C4-2B (cell line): ENCODE measurements around the gene PCDHA13.
A peak's percentile ranks its signal among the peaks of the same experiment; 100 is the strongest.
"Not testable (repeated sequence)": the region's sequence is repeated elsewhere in the genome, so short reads cannot be mapped to it uniquely, and the experiment has no call there.

Experiments used
- H3K27ac ChIP-seq: fragments of 450-650 bp; 2 replicates; pipeline ENCODE4 v1.5.1; 2017
- ZFX ChIP-seq: fragments of 450-650 bp; IDR thresholded peaks from 2 replicates; pipeline ENCODE4 v1.6.1; 2017
- TF ChIP-seq, protein P1 (sequence below): fragments of 450-650 bp; conservative IDR thresholded peaks from 2 replicates; pipeline ENCODE4 v1.5.1; 2017; ENCODE audit warnings: mild to moderate bottlenecking

Gene PCDHA13

DNA sequence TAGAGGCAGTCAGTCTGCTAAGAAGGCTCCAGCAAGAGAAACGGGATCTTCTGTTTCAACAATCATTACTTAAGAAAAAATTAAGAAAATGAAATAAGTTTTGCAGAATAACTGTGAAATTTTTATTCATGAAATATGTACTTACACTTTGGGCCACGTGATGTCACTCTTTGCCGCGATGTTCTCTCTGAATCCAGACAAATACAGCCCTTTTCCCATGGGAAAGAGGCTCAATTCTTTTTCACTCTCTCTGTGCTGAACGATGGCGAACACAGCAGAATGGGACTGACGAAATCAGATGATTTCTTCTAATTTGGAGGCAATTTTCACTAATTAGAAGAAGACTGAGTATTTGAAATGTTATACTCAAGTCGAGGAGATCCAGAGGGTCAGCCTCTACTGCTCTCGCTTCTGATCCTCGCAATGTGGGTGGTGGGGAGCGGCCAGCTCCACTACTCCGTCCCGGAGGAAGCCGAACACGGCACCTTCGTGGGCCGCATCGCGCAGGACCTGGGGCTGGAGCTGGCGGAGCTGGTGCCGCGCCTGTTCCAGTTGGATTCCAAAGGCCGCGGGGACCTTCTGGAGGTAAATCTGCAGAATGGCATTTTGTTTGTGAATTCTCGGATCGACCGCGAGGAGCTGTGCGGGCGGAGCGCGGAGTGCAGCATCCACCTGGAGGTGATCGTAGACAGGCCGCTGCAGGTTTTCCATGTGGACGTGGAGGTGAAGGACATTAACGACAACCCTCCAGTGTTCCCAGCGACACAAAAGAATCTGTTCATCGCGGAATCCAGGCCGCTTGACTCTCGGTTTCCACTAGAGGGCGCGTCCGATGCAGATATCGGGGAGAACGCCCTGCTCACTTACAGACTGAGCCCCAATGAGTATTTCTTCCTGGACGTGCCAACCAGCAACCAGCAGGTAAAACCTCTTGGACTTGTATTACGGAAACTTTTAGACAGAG lies 33.5 kb upstream of the PCDHA13 start, which contains the start of gene PCDHA9:
PCDHA9 (plus strand) TSS at position 244 of the 964 bp plus-strand sequence; CDS start at position 358, 114 bp downstream.
- not testable (repeated sequence) for H3K27ac ChIP-seq
- TF ChIP-seq, protein P1, sequence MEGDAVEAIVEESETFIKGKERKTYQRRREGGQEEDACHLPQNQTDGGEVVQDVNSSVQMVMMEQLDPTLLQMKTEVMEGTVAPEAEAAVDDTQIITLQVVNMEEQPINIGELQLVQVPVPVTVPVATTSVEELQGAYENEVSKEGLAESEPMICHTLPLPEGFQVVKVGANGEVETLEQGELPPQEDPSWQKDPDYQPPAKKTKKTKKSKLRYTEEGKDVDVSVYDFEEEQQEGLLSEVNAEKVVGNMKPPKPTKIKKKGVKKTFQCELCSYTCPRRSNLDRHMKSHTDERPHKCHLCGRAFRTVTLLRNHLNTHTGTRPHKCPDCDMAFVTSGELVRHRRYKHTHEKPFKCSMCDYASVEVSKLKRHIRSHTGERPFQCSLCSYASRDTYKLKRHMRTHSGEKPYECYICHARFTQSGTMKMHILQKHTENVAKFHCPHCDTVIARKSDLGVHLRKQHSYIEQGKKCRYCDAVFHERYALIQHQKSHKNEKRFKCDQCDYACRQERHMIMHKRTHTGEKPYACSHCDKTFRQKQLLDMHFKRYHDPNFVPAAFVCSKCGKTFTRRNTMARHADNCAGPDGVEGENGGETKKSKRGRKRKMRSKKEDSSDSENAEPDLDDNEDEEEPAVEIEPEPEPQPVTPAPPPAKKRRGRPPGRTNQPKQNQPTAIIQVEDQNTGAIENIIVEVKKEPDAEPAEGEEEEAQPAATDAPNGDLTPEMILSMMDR: peak; percentile 58

DNA sequence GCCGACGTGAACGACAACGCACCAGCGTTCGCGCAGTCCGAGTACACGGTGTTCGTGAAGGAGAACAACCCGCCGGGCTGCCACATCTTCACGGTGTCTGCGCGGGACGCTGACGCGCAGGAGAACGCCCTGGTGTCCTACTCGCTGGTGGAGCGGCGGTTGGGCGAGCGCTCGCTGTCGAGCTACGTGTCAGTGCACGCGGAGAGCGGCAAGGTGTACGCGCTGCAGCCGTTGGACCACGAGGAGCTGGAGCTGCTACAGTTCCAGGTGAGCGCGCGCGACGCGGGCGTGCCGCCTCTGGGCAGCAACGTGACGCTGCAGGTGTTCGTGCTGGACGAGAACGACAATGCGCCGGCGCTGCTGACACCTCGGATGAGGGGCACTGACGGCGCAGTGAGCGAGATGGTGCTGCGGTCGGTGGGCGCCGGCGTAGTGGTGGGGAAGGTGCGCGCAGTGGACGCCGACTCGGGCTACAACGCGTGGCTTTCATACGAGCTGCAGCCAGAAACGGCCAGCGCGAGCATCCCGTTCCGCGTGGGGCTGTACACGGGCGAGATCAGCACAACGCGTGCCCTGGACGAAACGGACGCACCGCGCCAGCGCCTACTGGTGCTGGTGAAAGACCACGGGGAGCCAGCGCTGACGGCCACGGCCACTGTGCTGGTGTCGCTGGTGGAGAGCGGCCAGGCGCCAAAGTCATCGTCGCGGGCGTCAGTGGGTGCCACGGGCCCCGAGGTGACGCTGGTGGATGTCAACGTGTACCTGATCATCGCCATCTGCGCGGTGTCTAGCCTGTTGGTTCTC lies 31.9 kb upstream of the PCDHA13 start:
- H3K27ac ChIP-seq: not testable (repeated sequence)

DNA sequence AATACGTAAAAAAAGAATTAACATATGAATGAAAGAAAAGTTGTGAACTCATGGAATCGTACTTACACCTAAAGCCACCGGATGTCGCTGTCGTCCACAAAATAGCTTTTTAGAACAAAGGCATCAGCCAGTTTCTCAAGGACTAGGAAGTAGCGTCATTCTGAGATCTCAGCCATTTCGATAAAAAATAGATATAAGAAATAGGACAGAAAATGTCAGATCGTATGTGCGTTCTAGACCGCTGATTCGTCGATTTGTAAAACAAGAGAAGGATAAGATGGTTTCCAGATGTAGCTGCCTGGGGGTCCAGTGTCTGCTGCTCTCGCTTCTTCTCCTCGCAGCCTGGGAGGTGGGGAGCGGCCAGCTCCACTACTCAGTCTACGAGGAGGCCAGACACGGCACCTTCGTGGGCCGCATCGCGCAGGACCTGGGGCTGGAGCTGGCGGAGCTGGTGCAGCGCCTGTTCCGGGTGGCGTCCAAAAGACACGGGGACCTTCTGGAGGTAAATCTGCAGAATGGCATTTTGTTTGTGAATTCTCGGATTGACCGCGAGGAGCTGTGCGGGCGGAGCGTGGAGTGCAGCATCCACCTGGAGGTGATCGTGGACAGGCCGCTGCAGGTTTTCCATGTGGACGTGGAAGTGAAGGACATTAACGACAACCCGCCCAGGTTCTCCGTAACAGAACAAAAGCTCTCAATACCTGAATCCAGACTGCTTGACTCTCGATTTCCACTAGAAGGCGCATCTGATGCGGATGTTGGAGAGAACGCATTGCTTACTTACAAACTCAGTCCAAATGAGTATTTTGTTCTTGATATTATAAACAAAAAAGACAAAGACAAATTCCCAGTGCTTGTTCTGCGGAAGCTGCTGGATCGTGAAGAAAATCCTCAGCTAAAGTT lies 25.9 kb upstream of the PCDHA13 start, which contains the start of gene PCDHA10:
PCDHA10 (plus strand) TSS at position 126 of the 903 bp plus-strand sequence; CDS start at position 278, 152 bp downstream.
- TF ChIP-seq ZFX: no peak
- TF ChIP-seq, protein P1: peak; percentile 56
- H3K27ac ChIP-seq: no peak within 1 kb of the TSS

DNA sequence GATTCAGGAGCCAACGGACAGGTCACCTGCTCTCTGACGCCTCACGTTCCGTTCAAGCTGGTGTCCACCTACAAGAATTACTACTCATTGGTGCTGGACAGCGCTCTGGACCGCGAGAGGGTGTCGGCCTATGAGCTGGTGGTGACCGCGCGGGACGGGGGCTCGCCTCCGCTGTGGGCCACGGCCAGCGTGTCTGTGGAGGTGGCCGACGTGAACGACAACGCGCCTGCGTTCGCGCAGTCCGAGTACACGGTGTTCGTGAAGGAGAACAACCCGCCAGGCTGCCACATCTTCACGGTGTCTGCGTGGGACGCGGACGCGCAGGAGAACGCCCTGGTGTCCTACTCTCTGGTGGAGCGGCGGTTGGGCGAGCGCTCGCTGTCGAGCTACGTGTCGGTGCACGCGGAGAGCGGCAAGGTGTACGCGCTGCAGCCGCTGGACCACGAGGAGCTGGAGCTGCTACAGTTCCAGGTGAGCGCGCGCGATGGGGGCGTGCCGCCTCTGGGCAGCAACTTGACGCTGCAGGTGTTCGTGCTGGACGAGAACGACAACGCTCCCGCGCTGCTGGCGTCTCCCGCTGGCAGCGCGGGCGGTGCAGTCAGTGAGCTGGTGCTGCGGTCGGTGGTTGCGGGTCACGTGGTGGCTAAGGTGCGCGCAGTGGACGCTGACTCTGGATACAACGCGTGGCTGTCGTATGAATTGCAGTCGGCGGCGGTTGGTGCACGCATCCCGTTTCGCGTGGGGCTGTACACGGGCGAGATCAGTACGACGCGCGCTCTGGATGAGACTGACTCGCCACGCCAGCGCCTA lies 24.5 kb upstream of the PCDHA13 start:
- no peak overlapping the region for H3K27ac ChIP-seq
- TF ChIP-seq ZFX: no peak
- TF ChIP-seq, protein P1: no peak

DNA sequence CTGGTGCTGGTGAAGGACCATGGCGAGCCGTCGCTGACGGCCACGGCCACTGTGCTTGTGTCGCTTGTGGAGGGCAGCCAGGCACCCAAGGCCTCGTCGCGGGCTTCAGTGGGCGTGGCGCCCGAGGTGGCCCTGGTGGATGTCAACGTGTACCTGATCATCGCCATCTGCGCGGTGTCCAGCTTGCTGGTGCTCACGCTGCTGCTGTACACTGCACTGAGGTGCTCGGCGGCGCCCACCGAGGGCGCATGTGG lies 24.0 kb upstream of the PCDHA13 start:
- TF ChIP-seq, protein P1: no peak
- no peak for TF ChIP-seq ZFX
- no peak overlapping the region for H3K27ac ChIP-seq

DNA sequence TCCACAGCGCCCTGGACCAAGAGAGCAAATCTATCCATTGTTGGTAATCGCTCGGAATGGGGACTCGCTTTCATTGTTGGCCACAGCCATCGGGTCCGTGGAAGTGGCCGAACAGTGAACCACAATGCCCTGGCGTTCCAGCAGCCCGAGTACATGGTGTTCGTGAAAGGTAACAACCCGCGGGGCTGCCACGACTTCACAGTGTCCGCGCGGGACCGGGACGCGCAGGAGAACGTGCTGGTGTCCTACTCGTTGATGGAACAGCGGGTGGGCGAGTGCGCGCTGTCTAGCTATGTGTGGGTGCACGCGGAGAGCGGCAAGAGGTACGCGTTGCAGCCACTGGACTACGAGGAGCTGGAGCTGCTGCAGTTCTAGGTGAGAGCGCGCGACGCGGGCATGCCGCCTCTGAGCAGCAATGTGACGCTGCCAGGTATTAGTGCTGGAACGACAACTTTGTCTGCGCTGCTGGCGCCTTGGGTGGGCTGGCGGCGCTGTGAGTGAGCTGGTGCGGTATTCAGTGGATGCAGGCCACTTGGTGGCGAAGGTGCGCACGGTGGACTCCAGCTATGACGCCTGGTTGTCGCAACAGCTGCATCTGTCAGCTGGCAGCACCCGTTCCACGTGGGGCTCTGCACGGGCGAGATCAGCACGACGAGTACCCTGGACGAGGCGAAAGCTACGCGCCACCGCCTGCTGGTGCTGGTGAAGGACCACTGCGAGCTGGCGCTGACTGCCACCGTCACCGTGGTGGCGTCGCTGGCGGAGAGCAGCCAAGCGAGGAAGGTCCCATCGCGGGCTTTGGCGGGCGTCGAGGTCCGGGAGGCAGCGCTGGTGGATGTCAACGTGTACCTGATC lies 19.3 kb upstream of the PCDHA13 start:
- H3K27ac ChIP-seq: no peak overlapping the region
- no peak for TF ChIP-seq ZFX
- TF ChIP-seq, protein P1: no peak
